Activated CD8-positive, alpha-beta memory T cell treated with anti-CD3 and anti-CD28 coated beads, Interleukin-2, amount 50 U/mL, for 24 hours (primary cell): ENCODE measurements around the gene CBLN3.

Experiments used
- DNase-seq: peaks from one replicate; pipeline ENCODE4 v3.0.0-alpha.2; 2020; ENCODE audit errors: extremely low read depth

The CBLN3 gene

GRCh38 chr14:24426150-24426911, 3.1 kb downstream of the CBLN3 start:
- DNase-seq, result no peak

DNA sequence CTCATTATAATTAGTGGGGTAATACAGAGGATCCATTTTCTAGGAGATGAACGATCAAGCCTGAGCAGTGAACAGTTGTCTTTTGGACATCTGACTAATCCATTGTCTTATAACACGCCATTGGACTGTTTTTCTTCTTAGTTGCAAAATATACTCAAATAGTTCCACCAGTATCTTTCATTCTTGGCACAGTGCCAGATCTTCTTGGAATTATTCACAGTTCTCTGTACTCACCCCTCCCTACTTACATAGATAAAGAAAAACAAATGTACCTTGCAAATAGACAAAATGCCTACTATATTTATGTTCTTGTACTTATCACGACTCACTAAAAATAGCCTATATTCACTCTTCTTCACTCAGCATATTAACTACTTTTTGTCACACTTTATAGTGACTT, 3.8 kb downstream of the CBLN3 start:
- no peak for DNase-seq

GRCh38 chr14:24422694-24423601, 6.5 kb downstream of the CBLN3 start:
- DNase-seq, result no peak

DNA sequence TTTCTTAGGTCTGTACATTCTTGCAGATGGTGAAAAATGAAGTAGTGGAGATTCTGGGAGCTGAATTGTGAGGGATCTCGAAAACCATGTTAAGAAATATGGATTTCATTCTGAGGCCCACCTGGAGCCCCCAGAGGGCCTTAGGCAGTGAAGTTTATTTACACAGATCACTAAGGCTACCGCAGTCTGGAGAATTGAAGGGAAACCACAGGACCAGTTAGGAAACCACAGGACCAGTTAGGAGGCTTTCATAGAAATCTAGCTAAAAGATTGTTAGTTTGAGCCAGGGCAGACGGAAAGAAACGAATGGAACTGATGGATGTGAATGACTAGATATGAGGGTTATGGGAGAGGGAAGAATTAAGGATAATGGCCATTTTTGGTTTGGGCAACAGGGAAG, 7.2 kb downstream of the CBLN3 start:
- DNase-seq, result no peak

- DNase-seq, result no peak
These were observed 11.0 kb downstream of the CBLN3 start for GRCh38 chr14:24418492-24418873.

GRCh38 chr14:24417832-24418491, 11.5 kb downstream of the CBLN3 start:
- no peak for DNase-seq

DNA sequence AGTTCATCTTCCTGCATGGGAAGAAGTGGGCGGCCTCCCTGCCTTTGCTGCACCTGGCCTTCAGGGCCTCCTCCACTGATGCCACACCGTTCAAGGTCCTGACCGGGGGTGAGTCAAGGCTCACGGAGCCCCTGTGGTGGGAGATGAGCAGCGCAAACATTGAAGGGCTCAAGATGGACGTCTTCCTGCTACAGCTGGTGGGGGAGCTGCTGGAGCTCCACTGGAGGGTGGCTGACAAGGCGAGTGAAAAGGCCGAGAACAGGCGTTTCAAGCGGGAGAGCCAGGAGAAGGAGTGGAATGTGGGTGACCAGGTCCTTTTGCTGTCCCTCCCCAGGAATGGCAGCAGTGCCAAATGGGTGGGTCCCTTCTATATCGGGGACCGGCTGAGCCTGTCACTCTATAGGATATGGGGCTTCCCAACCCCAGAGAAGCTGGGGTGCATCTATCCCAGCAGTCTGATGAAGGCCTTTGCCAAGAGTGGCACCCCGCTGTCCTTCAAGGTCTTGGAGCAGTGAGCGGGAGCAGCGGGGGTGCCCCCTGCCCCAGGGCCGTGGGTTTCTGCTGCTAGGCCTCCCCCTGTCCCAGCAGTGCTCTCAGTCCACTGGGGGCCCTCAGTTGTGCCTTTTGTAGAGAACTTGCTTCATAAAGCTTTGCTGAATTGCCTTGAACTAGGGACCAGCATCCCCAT, 12.4 kb downstream of the CBLN3 start:
- DNase-seq, result no peak

- no peak for DNase-seq
These were observed 13.1 kb downstream of the CBLN3 start for GRCh38 chr14:24416254-24416931.

DNA sequence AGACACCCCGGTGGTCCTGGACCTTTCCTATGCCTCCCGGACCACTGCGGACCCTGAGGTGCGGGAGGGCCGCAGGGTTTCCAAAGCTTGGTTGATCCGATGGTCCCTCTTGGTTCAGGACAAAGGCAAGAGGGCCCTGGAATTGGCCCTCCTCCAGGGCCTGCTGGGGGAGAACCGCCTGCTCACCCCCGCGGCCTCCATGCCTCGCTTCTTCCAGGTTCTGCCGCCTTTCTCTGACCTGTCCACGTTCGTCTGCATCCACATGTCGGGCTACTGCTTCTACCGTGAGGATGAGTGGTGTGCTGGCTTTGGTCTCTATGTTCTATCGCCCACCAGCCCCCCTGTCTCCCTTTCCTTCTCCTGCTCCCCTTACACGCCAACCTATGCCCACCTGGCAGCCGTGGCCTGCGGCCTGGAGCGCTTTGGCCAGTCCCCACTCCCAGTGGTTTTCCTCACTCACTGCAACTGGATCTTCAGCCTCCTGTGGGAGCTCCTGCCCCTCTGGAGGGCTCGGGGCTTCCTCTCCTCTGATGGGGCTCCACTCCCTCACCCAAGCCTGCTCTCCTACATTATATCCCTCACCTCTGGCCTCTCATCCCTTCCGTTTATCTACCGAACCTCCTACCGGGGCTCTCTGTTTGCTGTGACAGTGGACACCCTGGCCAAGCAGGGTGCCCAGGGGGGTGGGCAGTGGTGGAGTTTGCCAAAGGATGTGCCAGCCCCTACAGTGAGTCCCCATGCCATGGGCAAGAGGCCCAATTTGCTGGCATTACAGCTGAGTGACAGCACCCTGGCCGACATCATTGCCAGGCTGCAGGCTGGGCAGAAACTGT, 13.8 kb downstream of the CBLN3 start:
- DNase-seq, result no peak

GRCh38 chr14:24414732-24415420, 14.6 kb downstream of the CBLN3 start:
- DNase-seq, result no peak

DNA sequence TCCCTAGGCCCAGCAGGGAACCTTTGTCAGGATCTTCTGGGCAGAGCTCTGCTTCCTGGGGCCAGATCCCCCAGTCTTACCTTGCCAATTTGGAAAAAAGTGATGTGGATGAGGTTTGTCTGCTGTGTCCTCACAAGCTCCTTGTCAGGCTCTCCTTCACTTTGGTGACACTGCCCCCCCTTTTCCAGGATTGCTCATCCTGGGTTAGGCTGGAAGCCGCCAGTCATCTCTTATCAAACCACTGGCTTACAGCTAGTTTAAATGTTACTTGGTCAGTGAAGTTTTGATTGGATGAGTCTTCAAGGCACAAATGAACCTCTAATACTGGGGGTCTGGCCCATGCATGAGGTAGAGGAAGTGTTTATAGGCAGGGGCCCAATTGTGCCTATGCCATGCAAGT, 15.4 kb downstream of the CBLN3 start:
- DNase-seq, result no peak

DNA sequence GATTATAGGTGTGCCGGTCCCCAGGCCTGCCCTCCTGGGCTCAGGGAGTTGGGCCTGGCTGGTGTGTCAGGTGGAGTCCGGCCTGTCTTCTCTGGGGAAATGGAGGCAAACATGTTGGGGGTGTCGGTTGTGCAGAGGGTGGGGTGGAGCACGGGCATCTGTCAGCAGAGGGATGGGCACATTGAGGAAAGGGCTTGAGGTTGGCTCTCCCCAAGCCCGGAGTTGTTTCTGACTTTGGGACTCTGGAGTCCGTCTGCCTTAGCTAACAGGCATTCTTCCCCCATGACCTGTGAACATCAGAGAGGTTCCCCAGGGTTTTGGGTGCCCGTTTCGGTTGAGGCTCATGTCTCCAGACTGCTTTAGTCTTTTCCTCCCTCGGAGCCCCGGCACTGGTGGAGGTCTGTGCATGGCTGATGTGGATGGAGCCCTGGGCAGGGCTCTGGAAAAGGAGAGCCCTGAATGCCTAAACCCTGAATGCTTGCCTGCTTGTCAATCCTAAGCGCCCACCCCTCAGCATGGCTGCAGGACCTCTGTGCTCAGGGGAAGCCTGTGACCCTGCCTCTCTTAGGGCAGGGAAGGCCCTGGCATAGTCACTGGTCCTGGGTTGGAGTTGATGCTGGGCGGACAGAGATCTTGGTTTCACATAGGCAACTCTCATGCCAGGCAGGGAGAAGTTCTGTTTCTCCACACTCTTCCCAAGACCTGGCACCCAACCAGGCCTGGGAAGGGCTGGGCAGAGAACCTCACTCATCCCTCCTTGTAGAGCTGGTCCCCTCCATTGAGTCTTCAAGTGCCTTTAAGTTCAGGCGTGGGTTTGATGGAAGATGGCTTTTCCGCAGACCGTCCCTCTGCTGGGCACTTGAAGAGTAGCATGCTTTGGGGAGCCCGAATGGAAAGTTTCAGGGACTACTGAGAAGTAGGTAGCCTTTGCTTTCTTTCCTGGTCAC, 17.8 kb downstream of the CBLN3 start:
- DNase-seq, result no peak

DNA sequence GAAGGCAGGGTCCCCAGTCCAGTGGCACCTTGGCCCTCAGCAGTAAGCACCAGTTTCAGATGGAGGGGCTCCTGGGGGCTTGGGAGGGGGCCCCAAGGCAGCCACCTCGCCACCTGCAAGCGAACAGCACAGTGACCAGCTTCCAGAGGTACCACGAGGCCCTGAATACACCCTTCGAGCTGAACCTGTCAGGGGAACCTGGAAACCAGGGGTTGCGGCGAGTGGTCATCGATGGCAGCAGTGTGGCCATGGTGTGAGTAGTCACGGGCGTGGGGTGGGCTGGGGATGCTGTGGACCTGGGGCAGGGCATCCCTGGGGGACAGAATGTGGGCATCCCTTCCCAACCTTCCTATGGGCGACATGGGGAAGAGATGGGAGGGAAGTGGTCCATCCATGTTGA, 19.5 kb downstream of the CBLN3 start:
- DNase-seq, result no peak

DNA sequence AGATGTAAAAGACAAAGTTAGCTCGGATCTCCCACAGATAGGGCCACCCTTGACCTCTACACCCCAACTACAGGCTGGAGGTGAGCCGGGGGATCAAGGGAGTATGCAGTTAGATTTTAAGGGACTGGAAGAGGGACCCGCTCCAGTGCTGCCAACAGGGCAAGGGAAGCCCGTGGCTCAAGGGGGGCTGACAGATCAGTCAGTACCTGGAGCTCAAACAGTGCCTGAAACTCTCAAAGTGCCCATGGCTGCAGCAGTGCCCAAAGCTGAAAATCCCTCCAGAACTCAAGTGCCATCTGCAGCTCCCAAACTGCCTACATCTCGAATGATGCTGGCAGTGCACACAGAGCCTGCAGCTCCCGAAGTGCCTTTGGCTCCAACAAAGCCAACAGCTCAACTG, 20.3 kb downstream of the CBLN3 start:
- no peak for DNase-seq

- no peak for DNase-seq
These were observed 20.7 kb downstream of the CBLN3 start for GRCh38 chr14:24408764-24409163.

DNA sequence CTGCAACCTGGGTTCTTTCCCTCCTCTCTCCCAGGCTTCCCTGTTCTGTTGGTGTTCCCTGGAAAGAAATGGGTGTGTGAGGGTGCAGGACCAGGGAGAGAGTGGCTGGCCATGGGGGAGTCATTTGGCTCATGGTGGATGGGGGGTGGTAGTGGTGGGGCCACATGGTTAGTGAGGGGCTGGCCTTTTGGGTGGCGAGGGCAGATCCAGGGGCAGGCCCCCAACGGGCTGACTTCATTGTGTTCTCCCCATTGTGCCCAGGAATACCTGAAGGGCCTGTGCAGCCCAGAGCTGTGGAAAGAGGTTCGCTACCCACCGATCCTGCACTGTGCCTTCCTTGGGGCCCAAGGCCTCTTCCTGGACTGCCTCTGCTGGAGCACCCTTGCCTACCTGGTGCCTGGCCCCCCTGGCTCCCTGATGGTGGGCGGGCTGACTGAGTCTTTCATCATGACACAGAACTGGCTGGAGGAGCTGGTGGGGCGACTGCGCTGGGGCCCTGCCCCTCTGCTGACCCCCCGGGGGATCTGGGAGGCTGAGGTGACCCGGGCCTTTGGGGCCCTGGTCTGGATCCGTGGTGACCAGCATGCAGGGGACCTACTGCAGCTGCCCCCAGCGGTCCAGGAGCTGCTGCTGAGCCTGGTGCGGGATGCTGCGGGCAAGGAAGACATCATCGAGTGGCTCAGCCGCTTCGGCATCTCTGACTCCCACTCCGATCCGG, 21.7 kb downstream of the CBLN3 start:
- no peak for DNase-seq

GRCh38 chr14:24406416-24406815, 23.1 kb downstream of the CBLN3 start:
- no peak for DNase-seq

DNA sequence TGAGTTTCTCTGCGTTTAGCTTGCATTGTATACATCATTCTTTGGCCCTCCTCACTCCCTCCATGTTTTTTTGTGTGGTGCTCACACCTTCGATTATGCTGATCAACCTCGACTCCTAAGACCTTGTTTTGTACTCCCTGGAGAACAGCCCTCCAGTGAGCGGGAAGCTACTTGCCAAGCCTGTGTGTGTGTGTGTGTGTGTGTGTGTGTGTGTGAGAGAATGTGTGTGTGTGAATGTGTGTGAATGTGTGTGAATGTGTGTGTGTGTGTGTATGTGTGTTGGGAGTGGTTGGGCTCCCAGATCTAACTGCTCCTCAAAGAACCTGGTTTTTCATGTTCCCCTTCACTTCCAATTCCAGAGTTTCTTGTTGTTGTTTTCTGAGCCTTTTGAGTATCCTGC, 24.7 kb downstream of the CBLN3 start:
- DNase-seq, result no peak
